Natural killer cell (primary cell): ENCODE data around the gene PTPRM. TPM values are rescaled to one million over a fixed set of nuclear protein-coding genes. Genes with fewer than 3 reads are reported as not detected.

Experiments
- ATAC-seq, 3 donors: fragments of 150-1000 bp in 2 of 3; fragments of 200-7000 bp in 1 of 3; cut with Tn5 transposase; 1 replicate in 1 of 3; 2 replicates in 2 of 3; pipeline ENCODE4 v1.10.0; 2021; ENCODE audit warnings: mild to moderate bottlenecking in 2 of 3, moderate library complexity in 2 of 3
- DNase-seq, 2 donors: peaks; one replicate each; pipeline versions ENCODE4 v3.0.0 to v3.0.0-alpha.2; 2013 to 2021; ENCODE audit warnings: mixed read lengths in 1 of 2
- H3K27ac ChIP-seq: one replicate; pipeline ENCODE4 v1.5.1; 2013; ENCODE audit warnings: mild to moderate bottlenecking, low read length
- H3K27me3 ChIP-seq: one replicate; pipeline ENCODE4 v1.6.1; 2013; ENCODE audit warnings: low read length; ENCODE audit not compliant: control insufficient read depth, insufficient read depth
- H3K36me3 ChIP-seq: one replicate; pipeline ENCODE4 v1.6.1; 2013; ENCODE audit warnings: low read length; ENCODE audit not compliant: control insufficient read depth, insufficient read depth
- H3K4me1 ChIP-seq: one replicate; pipeline ENCODE4 v1.6.1; 2013; ENCODE audit warnings: low read length; ENCODE audit not compliant: control insufficient read depth, insufficient read depth
- H3K4me3 ChIP-seq: one replicate; pipeline ENCODE4 v1.5.1; 2013; ENCODE audit warnings: low read length
- H3K9me3 ChIP-seq: one replicate; pipeline ENCODE4 v1.6.1; 2013; ENCODE audit warnings: low read length; ENCODE audit not compliant: control insufficient read depth, insufficient read depth
- H3K27ac Mint-ChIP-seq, 2 donors: one replicate each; pipeline ENCODE4 v1.8.0; 2022; ENCODE audit warnings: mild to moderate bottlenecking in 2 of 2, mixed read lengths in 2 of 2, moderate library complexity in 1 of 2
- H3K27me3 Mint-ChIP-seq, 2 donors: one replicate each; pipeline ENCODE4 v1.8.0; 2022; ENCODE audit warnings: low read depth in 2 of 2, mixed read lengths in 2 of 2
- H3K36me3 Mint-ChIP-seq: one replicate; pipeline ENCODE4 v1.8.0; 2022; ENCODE audit warnings: mixed read lengths
- H3K4me1 Mint-ChIP-seq, 2 donors: one replicate each; pipeline ENCODE4 v1.8.0; 2022; ENCODE audit warnings: mixed read lengths in 2 of 2
- H3K4me3 Mint-ChIP-seq: one replicate; pipeline ENCODE4 v1.8.0; 2022; ENCODE audit warnings: mild to moderate bottlenecking, moderate library complexity, mixed read lengths
- H3K9me3 Mint-ChIP-seq, 2 donors: one replicate each; pipeline ENCODE4 v1.8.0; 2022; ENCODE audit warnings: mixed read lengths in 2 of 2
- CTCF ChIP-seq: fragments of 200-600 bp; IDR thresholded peaks from one replicate; pipeline ENCODE4 v1.8.0; 2022; ENCODE audit warnings: antibody characterized with exemption
- WGBS: methylation state at CpG from one replicate; pipeline ENCODE4 v1.1.7; 2013; ENCODE audit warnings: missing lambda C conversion rate; ENCODE audit not compliant: insufficient coverage; 5-methylcytosine and 5-hydroxymethylcytosine counted together
- intact Hi-C: fragments of 100-400 bp; cut with micrococcal nuclease; formaldehyde crosslinking; loops from one replicate; pipeline ENCODE4 v1.14.2; 2022
- total RNA-seq, 4 donors: library from RNA; stranded (reverse); fragments of 120-200 nt in 1 of 4; gene quantifications; one replicate each; pipeline versions ENCODE4 v1.2.3 to v1.2.4, GENCODE V29; 2013 to 2022

Gene PTPRM
- total RNA-seq, 3 donors from 2014 or later (not counting 1 experiment from before 2014, with no cell fraction given), result 5.0 to 13.2 (median 12.1) TPM

- intact Hi-C loops, result no loop called here
- H3K27ac Mint-ChIP-seq, result no peak overlapping the region
- ATAC-seq (no peak), DNase-seq (no peak)
- WGBS, result 73% methylated on average over 1 of the region's 2 CpGs
- H3K4me3 ChIP-seq, result no peak overlapping the region
- no peaks in the 10 kb centered on the region for H3K36me3 Mint-ChIP-seq
- H3K36me3 ChIP-seq, result no peaks in the 10 kb centered on the region
- no peaks in the 10 kb centered on the region for H3K27me3 Mint-ChIP-seq
- H3K9me3 Mint-ChIP-seq, result peaks cover 0 to 3% of the 10 kb centered on the region in 2 donors
- TF ChIP-seq CTCF, result no peak
- H3K4me3 Mint-ChIP-seq, result no peak overlapping the region
- peaks cover 15 to 16% of the 10 kb centered on the region in 2 donors for H3K4me1 Mint-ChIP-seq
- H3K27me3 ChIP-seq, result no peaks in the 10 kb centered on the region
- no peaks in the 10 kb centered on the region for H3K9me3 ChIP-seq
- no peaks in the 10 kb centered on the region for H3K4me1 ChIP-seq
- no peak overlapping the region for H3K27ac ChIP-seq
These were observed 482.0 kb downstream of the PTPRM start for GRCh38 chr18:8049147-8049546.

DNA sequence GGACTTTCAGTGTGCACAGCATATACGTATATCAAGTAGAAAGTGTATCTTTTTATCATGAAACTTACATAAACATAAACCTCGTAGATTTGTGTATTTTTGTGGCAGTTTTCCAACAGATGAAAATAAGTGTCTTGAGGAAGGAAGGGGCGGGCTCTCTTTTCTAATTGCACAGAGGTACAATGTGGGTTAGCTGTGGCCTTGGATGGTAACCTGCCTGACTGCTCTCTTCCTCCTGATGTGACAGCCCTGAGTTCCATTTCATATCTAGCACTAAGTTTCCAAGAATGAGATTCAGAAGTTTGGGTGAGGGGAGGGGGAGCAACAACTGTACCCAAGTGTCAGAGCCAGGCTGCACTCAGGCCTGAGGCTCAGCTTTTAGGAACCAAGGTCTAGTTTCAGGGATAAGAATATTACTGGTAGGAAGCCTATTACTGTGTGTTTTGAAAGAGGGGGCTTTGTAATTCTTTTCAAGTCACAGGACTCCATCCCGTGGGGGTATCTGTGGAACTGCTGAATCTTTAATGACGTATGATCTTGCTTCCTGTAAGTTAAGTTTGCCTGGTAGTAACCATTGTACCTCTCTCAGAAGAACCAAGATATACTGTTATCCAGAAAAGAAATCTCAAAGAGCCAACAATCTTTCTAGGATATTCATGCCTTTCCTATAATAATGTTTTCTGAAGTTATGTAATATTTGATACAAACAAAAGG is 483.7 kb downstream of the PTPRM start:
- Histone ChIP-seq H3K27me3 (no peaks in the 10 kb centered on the region), H3K4me3 (no peak overlapping the region), H3K9me3 (no peaks in the 10 kb centered on the region), H3K36me3 (no peaks in the 10 kb centered on the region), H3K27ac (no peak overlapping the region), H3K4me1 (no peaks in the 10 kb centered on the region)
- H3K4me3 Mint-ChIP-seq, result no peak overlapping the region
- no peak overlapping the region for H3K27ac Mint-ChIP-seq
- ATAC-seq (no peak), DNase-seq (peak in 1 of 2 donors; percentile 18)
- peaks cover 15 to 16% of the 10 kb centered on the region in 2 donors for H3K4me1 Mint-ChIP-seq
- no peak for TF ChIP-seq CTCF
- intact Hi-C loops, result no loop called here
- 48% methylated on average over 4 of the region's 5 CpGs for WGBS
- H3K27me3 Mint-ChIP-seq, result peaks cover 3 to 7% of the 10 kb centered on the region in 2 donors
- peaks cover 6% of the 10 kb centered on the region for H3K36me3 Mint-ChIP-seq
- H3K9me3 Mint-ChIP-seq, result peaks cover 2 to 3% of the 10 kb centered on the region in 2 donors

- no peak for ATAC-seq
- Mint-ChIP-seq H3K4me3 (no peak overlapping the region), H3K27ac (no peak overlapping the region), H3K27me3 (peaks cover 3 to 7% of the 10 kb centered on the region in 2 donors), H3K4me1 (peaks cover 15 to 16% of the 10 kb centered on the region in 2 donors), H3K36me3 (peaks cover 6% of the 10 kb centered on the region), H3K9me3 (peaks cover 2 to 3% of the 10 kb centered on the region in 2 donors)
- Histone ChIP-seq H3K27ac (no peak overlapping the region), H3K27me3 (no peaks in the 10 kb centered on the region), H3K9me3 (no peaks in the 10 kb centered on the region), H3K36me3 (no peaks in the 10 kb centered on the region), H3K4me1 (no peaks in the 10 kb centered on the region), H3K4me3 (no peak overlapping the region)
- intact Hi-C loops, result no loop called here
- WGBS, result no CpG with 5 or more reads among the region's 2 CpGs
- TF ChIP-seq CTCF, result no peak
- no peak for DNase-seq
These were observed 484.3 kb downstream of the PTPRM start for GRCh38 chr18:8051453-8051852.
